PC-9 (cell line): ENCODE data around the gene EXOC1. TPM values are rescaled to one million over a fixed set of nuclear protein-coding genes. Genes with fewer than 3 reads are reported as not detected.

ENCODE experiments used
- BruUV-seq: library from RNA; stranded (reverse); fragments of 400-500 nt; replicated peaks from 2 replicates; lab custom pipeline; 2021; lab: Mats Ljungman, UMichigan
- CTCF ChIA-PET: fragments of 300-600 bp; sonication (Branson Sonifier 250); formaldehyde crosslinking; loops from one replicate; lab custom pipeline; 2022; ENCODE audit warnings: antibody characterized with exemption; lab: Charles Lee
- POLR2A ChIA-PET: fragments of 300-600 bp; sonication (Branson Sonifier 250); formaldehyde crosslinking; loops from one replicate; lab custom pipeline; 2022; ENCODE audit warnings: antibody characterized with exemption; ENCODE audit not compliant: unreplicated experiment; lab: Charles Lee
- DNase-seq, 2 experiments: peaks; one replicate each; pipeline versions ENCODE4 v3.0.0 to v3.0.0-alpha.2; 2015 to 2022; ENCODE audit warnings: mixed read lengths in 1 of 2
- H2AFZ ChIP-seq: fragments of 200-600 bp; sonication (generic); 2 replicates; pipeline ENCODE4 v1.8.1; 2017; ENCODE audit warnings: antibody characterized with exemption
- H3F3A ChIP-seq: fragments of 200-600 bp; sonication (generic); 2 replicates; pipeline ENCODE4 v1.8.1; 2017; ENCODE audit warnings: antibody characterized with exemption, mild to moderate bottlenecking, low read depth; ENCODE audit not compliant: insufficient read depth
- H3K27ac ChIP-seq: fragments of 200-600 bp; sonication (generic); 2 replicates; pipeline ENCODE4 v1.6.1; 2016; ENCODE audit warnings: mixed run types
- H3K27me3 ChIP-seq: fragments of 200-600 bp; sonication (generic); 2 replicates; pipeline ENCODE4 v1.6.1; 2016; ENCODE audit warnings: low read depth, mixed run types; ENCODE audit not compliant: insufficient read depth
- H3K36me3 ChIP-seq: fragments of 200-600 bp; sonication (generic); 2 replicates; pipeline ENCODE4 v1.6.1; 2016; ENCODE audit warnings: low read depth, mixed run types
- H3K4me1 ChIP-seq: fragments of 200-600 bp; sonication (generic); replicated peaks from 2 replicates; pipeline ENCODE4 v1.6.1; 2016; ENCODE audit warnings: mixed run types; ENCODE audit not compliant: insufficient read depth
- H3K4me2 ChIP-seq: fragments of 200-600 bp; sonication (generic); 2 replicates; pipeline ENCODE4 v1.6.1; 2017; ENCODE audit warnings: mixed run types
- H3K4me3 ChIP-seq: fragments of 200-600 bp; sonication (generic); 2 replicates; pipeline ENCODE4 v1.6.1; 2016; ENCODE audit warnings: mixed run types
- H3K79me2 ChIP-seq: fragments of 200-600 bp; sonication (generic); 2 replicates; pipeline ENCODE4 v1.6.1; 2017; ENCODE audit warnings: low read depth, mixed run types
- H3K9me2 ChIP-seq: fragments of 200-600 bp; sonication (generic); 2 replicates; pipeline ENCODE4 v1.8.1; 2017; ENCODE audit warnings: mild to moderate bottlenecking; ENCODE audit not compliant: insufficient read depth
- H3K9me3 ChIP-seq: fragments of 200-600 bp; sonication (generic); 2 replicates; pipeline ENCODE4 v1.8.1; 2016; ENCODE audit warnings: low read depth; ENCODE audit not compliant: insufficient read depth
- H4K20me1 ChIP-seq: fragments of 200-600 bp; sonication (generic); 2 replicates; pipeline ENCODE4 v1.8.1; 2017; ENCODE audit not compliant: insufficient read depth
- CTCF ChIP-seq: fragments of 200-600 bp; sonication (generic); conservative IDR thresholded peaks from 2 replicates; pipeline ENCODE4 v1.6.1; 2017; ENCODE audit warnings: mixed run types, antibody characterized with exemption, mild to moderate bottlenecking, moderate library complexity
- EZH2 ChIP-seq: fragments of 200-600 bp; sonication (generic); IDR thresholded peaks from 2 replicates; pipeline ENCODE4 v1.8.0; 2017; ENCODE audit warnings: antibody characterized with exemption, low read depth
- intact Hi-C: fragments of 100-400 bp; cut with micrococcal nuclease; formaldehyde crosslinking; loops from one replicate; pipeline ENCODE4 v1.10.0; 2022; ENCODE audit not compliant: unreplicated experiment
- total RNA-seq: library from RNA; stranded (reverse); gene quantifications from 2 replicates; pipeline ENCODE4 v1.2.3, GENCODE V29; 2021

EXOC1 gene
- total RNA-seq, 1 experiment from 2014 or later: 27.1 TPM

GRCh38 chr4:55834086-55834795 lies 19.2 kb upstream of the EXOC1 start:
- no peak overlapping the region for H2AFZ ChIP-seq
- CTCF ChIA-PET: no interaction called here
- no peaks in the 10 kb centered on the region for H3K79me2 ChIP-seq
- no peak overlapping the region for H3K27ac ChIP-seq
- no peaks in the 10 kb centered on the region for H3K9me3 ChIP-seq
- no peak overlapping the region for H3K4me3 ChIP-seq
- H4K20me1 ChIP-seq: no peaks in the 10 kb centered on the region
- no TSS peak for BruUV-seq
- DNase-seq: no peak
- POLR2A ChIA-PET: no interaction called here
- TF ChIP-seq EZH2 (no peak), CTCF (no peak)
- H3K36me3 ChIP-seq: no peaks in the 10 kb centered on the region
- no peaks in the 10 kb centered on the region for H3K27me3 ChIP-seq
- intact Hi-C loops: no loop called here
- no peak overlapping the region for H3K4me2 ChIP-seq
- no peaks in the 10 kb centered on the region for H3K4me1 ChIP-seq
- no peaks in the 10 kb centered on the region for H3K9me2 ChIP-seq
- H3F3A ChIP-seq: no peaks in the 10 kb centered on the region

- no peak overlapping the region for H3K27ac ChIP-seq
- CTCF ChIA-PET: interaction anchor here (0.5 kb wide), 1 partner anchor 16 kb away, joined by 3 read pairs; no protein-coding TSS in a partner anchor
- POLR2A ChIA-PET: no interaction called here
- intact Hi-C loops: no loop called here
- H3K9me3 ChIP-seq: no peaks in the 10 kb centered on the region
- peaks cover 8% of the 10 kb centered on the region for H3K4me1 ChIP-seq
- H3K4me3 ChIP-seq: no peak overlapping the region
- no peaks in the 10 kb centered on the region for H4K20me1 ChIP-seq
- TF ChIP-seq CTCF (no peak), EZH2 (no peak)
- no TSS peak for BruUV-seq
- H2AFZ ChIP-seq: no peak overlapping the region
- DNase-seq: no peak
- H3K9me2 ChIP-seq: no peaks in the 10 kb centered on the region
- no peaks in the 10 kb centered on the region for H3K27me3 ChIP-seq
- no peaks in the 10 kb centered on the region for H3F3A ChIP-seq
- no peaks in the 10 kb centered on the region for H3K79me2 ChIP-seq
- no peak overlapping the region for H3K4me2 ChIP-seq
- H3K36me3 ChIP-seq: no peaks in the 10 kb centered on the region
Measured at GRCh38 chr4:55837903-55838302, 15.5 kb upstream of the EXOC1 start.

GRCh38 chr4:55838356-55838755 lies 15.1 kb upstream of the EXOC1 start:
- POLR2A ChIA-PET: no interaction called here
- CTCF ChIA-PET: interaction anchor here (0.5 kb wide), 1 partner anchor 17 kb away, joined by 3 read pairs; no protein-coding TSS in a partner anchor
- intact Hi-C loops: no loop called here

More at GRCh38 chr4:55838356-55838755, 15.1 kb upstream of the EXOC1 start:
- Histone ChIP-seq H3F3A (no peaks in the 10 kb centered on the region), H3K4me1 (peaks cover 8% of the 10 kb centered on the region), H3K27me3 (no peaks in the 10 kb centered on the region), H3K4me2 (no peak overlapping the region), H4K20me1 (no peaks in the 10 kb centered on the region), H3K36me3 (no peaks in the 10 kb centered on the region), H3K9me2 (no peaks in the 10 kb centered on the region), H2AFZ (no peak overlapping the region), H3K4me3 (no peak overlapping the region), H3K9me3 (no peaks in the 10 kb centered on the region), H3K79me2 (no peaks in the 10 kb centered on the region), H3K27ac (no peak overlapping the region)
- BruUV-seq: no TSS peak
- no peak for TF ChIP-seq CTCF
- no peak for TF ChIP-seq EZH2
- DNase-seq: no peak
